Urinary bladder (tissue), 4 donors: ENCODE data around the gene PCYT1A. TPM values are rescaled to one million over a fixed set of nuclear protein-coding genes. Genes with fewer than 3 reads are reported as not detected.
A peak's percentile ranks its signal among the peaks of the same experiment; 100 is the strongest.
"Not testable (repeated sequence)": the region's sequence is repeated elsewhere in the genome, so short reads cannot be mapped to it uniquely, and the experiment has no call there.

Experiments used
- DNase-seq: peaks from one replicate; pipeline ENCODE4 v3.0.0-alpha.2; 2015; ENCODE audit errors: extremely low spot score
- H3K27ac ChIP-seq: one replicate; pipeline ENCODE4 v1.5.1; 2013; ENCODE audit warnings: low read depth, mild to moderate bottlenecking, moderate library complexity
- H3K36me3 ChIP-seq: one replicate; pipeline ENCODE4 v1.6.1; 2013; ENCODE audit warnings: mild to moderate bottlenecking, moderate library complexity; ENCODE audit not compliant: insufficient read depth
- H3K4me1 ChIP-seq: one replicate; pipeline ENCODE4 v1.6.1; 2013; ENCODE audit warnings: mild to moderate bottlenecking, moderate library complexity; ENCODE audit not compliant: insufficient read depth
- H3K4me3 ChIP-seq: one replicate; pipeline ENCODE4 v1.5.1; 2013; ENCODE audit warnings: low read depth, low read length
- WGBS: extraction: QIAGEN DNeasy Blood & Tissue Kit; methylation state at CpG from one replicate; pipeline ENCODE4 v1.1.7; 2013; 5-methylcytosine and 5-hydroxymethylcytosine counted together
- polyA plus RNA-seq: library from polyadenylated mRNA; stranded (reverse); fragments of 200-250 nt; gene quantifications from one replicate; pipeline ENCODE4 v1.2.3, GENCODE V29; 2013
- total RNA-seq: library from RNA; depleted of rRNA; stranded (reverse); fragments of >200 nt; gene quantifications from one replicate; pipeline ENCODE4 v1.2.3, GENCODE V29; 2014
- donor health status: healthy with polysubstance abuse.
- donor health status: healthy.

The PCYT1A gene
- total and polyA plus RNA-seq, 2 donors, result 33.2 to 43.0 TPM

DNA sequence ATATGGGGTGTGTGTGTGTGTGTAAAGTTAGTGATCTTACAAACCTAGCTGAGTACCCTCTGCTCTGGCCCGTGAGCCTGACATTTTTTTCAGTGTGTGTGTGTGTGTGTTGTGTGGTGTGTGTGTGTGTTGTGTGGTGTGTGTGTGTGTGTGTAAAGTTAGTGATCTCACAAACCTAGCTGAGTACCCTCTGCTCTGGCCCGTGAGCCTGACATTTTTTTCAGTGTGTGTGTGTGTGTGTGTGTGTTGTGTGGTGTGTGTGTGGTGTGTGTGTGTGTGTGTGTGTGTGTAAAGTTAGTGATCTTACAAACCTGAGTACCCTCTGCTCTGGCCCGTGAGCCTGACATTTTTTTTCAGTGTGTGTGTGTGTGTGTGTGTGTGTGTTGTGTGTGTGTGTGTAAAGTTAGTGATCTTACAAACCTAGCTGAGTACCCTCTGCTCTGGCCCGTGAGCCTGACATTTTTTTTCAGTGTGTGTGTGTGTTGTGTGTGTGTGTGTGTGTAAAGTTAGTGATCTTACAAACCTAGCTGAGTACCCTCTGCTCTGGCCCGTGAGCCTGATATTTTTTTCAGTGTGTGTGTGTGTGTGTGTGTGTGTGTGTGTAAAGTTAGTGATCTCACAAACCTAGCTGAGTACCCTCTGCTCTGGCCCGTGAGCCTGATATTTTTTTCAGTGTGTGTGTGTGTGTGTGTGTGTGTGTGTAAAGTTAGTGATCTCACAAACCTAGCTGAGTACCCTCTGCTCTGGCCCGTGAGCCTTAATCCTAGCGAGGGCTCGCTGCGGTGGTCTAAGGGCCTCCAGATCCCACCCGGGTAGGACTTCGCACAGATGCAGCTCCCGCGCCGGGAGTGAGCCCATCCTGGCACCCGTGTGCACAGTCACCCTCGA lies 29.5 kb upstream of the PCYT1A start:
- peak overlapping the region; percentile 86 for H3K27ac ChIP-seq
- H3K36me3 ChIP-seq, DNase-seq, H3K4me1 ChIP-seq: not testable (repeated sequence)
- 12% methylated on average over 17 of the region's 17 CpGs for WGBS
- H3K4me3 ChIP-seq, result peak overlapping the region; percentile 79

- Histone ChIP-seq H3K27ac (no peak overlapping the region), H3K4me1 (no peaks in the 10 kb centered on the region), H3K36me3 (no peaks in the 10 kb centered on the region), H3K4me3 (no peak overlapping the region)
- DNase-seq, result no peak
- 88% methylated on average over 1 of the region's 1 CpG for WGBS
Observed at GRCh38 chr3:196315821-196316220, 28.3 kb upstream of the PCYT1A start.

DNA sequence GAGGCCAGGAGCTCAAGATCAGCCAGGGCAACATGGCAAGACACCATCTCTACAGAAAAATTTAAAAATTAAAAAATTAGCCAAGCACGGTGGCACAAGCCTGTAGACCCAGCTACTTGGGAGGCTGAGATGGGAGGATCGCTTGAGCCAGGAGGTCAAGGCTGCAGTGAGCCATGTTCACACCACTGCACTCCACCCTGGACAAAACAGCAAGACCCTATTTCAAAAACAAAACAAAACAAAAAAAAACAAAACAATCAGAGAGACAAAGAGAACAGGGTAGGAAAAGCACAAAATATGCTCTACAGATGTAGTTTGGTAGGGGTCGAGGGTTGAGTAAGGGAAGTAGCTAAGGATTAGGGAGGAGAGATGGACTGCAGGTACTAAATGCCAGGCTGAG lies 27.1 kb upstream of the PCYT1A start:
- 96% methylated on average over 3 of the region's 3 CpGs for WGBS
- no peaks in the 10 kb centered on the region for H3K4me1 ChIP-seq
- no peaks in the 10 kb centered on the region for H3K36me3 ChIP-seq
- no peak for DNase-seq
- H3K27ac ChIP-seq, result no peak overlapping the region
- no peak overlapping the region for H3K4me3 ChIP-seq

GRCh38 chr3:196314086-196314485 lies 26.6 kb upstream of the PCYT1A start:
- not testable (repeated sequence) for H3K27ac ChIP-seq, H3K4me3 ChIP-seq, H3K4me1 ChIP-seq, DNase-seq, H3K36me3 ChIP-seq
- WGBS, result 86% methylated on average over 7 of the region's 7 CpGs

- DNase-seq, H3K4me3 ChIP-seq, H3K36me3 ChIP-seq, H3K27ac ChIP-seq, H3K4me1 ChIP-seq: not testable (repeated sequence)
- whole genome bisulfite sequencing, result 94% methylated on average over 8 of the region's 8 CpGs
Observed at GRCh38 chr3:196302960-196303359, 15.4 kb upstream of the PCYT1A start.

DNA sequence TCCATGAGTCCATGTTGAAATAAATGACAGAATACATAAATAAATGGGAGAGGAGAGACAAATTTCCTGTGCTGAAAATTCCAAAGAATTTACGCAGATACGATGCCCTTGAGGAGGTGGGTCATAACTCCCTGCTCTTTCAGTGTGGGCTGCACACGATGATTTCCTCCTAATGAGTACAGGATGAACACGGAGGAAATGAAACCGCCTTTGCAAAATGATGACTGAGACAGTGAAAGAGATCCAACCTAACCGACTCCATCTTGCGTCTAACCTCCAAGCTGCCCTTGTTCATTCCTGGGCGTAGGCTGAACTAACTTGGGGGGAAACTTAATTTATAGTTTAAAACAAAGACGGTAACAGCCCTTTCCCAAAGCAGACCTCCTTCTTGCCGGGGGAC lies 15.0 kb upstream of the PCYT1A start:
- not testable (repeated sequence) for H3K36me3 ChIP-seq, DNase-seq, H3K4me1 ChIP-seq, H3K27ac ChIP-seq, H3K4me3 ChIP-seq
- WGBS, result 83% methylated on average over 7 of the region's 10 CpGs

DNA sequence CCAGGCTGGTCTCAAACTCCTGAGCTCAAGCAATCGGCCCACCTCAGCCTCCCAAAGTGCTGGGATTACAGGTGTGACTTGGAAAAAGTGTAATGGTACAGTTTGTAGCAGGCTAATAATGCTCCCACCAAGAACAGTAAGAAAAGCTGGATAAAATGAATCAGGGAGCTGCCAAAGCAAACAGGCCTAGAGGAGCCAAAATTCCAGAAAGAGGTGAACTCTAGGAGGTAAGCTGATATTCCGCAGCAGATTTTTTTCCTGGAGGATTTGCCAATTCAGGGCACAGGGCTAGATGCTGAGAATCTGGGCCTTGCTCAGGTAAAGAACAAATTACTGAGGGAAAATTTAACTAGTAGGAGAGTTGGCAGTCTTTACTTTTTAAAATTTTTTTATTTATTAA lies 11.0 kb upstream of the PCYT1A start:
- no peaks in the 10 kb centered on the region for H3K4me1 ChIP-seq
- H3K27ac ChIP-seq, result no peak overlapping the region
- WGBS, result 98% methylated on average over 2 of the region's 2 CpGs
- no peak for DNase-seq
- H3K36me3 ChIP-seq, result peaks cover 2% of the 10 kb centered on the region
- no peak overlapping the region for H3K4me3 ChIP-seq

DNA sequence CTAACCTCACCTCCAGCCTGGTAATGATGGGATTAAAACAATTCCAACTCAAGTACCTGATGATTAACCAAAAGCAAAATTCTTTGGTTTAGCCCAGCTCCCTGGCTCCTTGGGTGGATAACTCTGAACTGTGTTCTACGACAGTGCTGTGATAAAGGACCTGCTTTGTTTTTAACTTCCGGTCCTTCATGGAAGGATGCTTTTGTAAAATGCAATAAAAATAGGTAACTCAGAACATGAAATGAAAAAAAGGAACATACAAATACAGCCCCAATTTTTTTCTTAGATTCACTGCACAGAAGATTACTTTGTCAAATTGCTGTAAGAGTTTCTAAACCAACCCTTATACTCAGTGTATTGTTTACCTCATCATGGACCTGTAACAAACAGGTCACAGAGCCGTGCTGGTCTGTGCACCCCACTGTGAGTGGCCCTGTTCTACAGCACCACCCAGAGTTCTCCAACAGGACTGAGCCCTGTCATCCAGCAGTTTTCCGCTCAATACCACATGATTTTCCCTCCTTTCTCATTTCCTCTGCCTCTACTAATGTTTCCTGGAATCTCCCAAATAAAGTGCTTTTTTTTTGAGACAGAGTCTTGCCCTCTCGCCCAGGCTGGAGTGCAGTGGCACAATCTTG lies 4.9 kb upstream of the PCYT1A start:
- no peaks in the 10 kb centered on the region for H3K36me3 ChIP-seq
- WGBS, result 84% methylated on average over 5 of the region's 5 CpGs

DNA sequence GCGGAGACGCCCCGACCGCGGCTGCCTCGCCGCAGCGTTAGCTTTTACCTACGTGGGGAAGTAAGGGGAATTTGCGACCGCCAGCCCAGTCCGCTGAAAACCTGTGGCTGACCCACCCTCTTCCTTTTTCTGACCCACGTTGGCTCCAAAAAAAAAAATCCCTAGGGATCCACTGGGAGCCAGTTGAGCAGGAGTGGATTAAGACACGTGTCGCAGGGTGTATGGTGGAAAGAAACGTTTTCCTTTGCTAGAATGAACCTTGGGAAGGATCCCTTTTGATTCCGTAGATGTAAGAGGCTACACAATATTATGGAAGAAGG lies 575 bp upstream of the PCYT1A start:
- no peak for DNase-seq
- Histone ChIP-seq H3K36me3 (no peaks in the 10 kb centered on the region), H3K4me1 (no peaks in the 10 kb centered on the region), H3K27ac (peak overlapping the region; percentile 94), H3K4me3 (peak overlapping the region; percentile 67)
- WGBS, result under 1% methylated on average over 17 of the region's 17 CpGs

More for the DNA sequence above, 4.9 kb upstream of the PCYT1A start:
- H3K4me1 ChIP-seq, result no peaks in the 10 kb centered on the region
- no peak overlapping the region for H3K4me3 ChIP-seq
- no peak for DNase-seq
- no peak overlapping the region for H3K27ac ChIP-seq

DNA sequence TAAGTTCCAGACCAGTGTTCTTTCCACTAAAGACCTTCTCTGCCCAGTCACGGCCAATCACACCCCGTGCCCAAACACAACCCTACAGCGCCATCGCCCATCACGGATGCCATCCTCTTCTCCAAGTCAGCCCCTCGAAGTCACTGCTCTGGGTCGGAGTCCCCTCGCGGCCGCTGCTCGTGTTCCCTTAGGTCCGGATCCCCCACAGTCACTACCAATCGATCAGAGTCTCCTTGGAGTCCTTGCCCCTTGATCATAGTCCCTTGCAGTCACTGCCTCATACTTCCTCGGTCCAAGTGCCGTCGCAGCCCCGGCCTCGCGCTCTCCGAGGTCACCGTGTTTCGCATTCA lies 461 bp downstream of the PCYT1A start:
- H3K4me1 ChIP-seq, result no peaks in the 10 kb centered on the region
- H3K27ac ChIP-seq, result peak overlapping the region; percentile 78
- no peak for DNase-seq
- under 1% methylated on average over 22 of the region's 22 CpGs for WGBS
- H3K36me3 ChIP-seq, result no peaks in the 10 kb centered on the region
- H3K4me3 ChIP-seq, result peak overlapping the region; percentile 67

- H3K4me3 ChIP-seq, result no peak overlapping the region
- no peak overlapping the region for H3K27ac ChIP-seq
- 51% methylated on average over 3 of the region's 3 CpGs for WGBS
- H3K4me1 ChIP-seq, result no peaks in the 10 kb centered on the region
- no peaks in the 10 kb centered on the region for H3K36me3 ChIP-seq
- DNase-seq, result no peak
Observed at GRCh38 chr3:196284396-196284795, 3.1 kb downstream of the PCYT1A start.

- Histone ChIP-seq H3K4me3 (no peak overlapping the region), H3K27ac (no peak overlapping the region), H3K4me1 (no peaks in the 10 kb centered on the region), H3K36me3 (no peaks in the 10 kb centered on the region)
- no peak for DNase-seq
- 71% methylated on average over 4 of the region's 4 CpGs for WGBS
Observed at GRCh38 chr3:196281962-196282361, 5.6 kb downstream of the PCYT1A start.

DNA sequence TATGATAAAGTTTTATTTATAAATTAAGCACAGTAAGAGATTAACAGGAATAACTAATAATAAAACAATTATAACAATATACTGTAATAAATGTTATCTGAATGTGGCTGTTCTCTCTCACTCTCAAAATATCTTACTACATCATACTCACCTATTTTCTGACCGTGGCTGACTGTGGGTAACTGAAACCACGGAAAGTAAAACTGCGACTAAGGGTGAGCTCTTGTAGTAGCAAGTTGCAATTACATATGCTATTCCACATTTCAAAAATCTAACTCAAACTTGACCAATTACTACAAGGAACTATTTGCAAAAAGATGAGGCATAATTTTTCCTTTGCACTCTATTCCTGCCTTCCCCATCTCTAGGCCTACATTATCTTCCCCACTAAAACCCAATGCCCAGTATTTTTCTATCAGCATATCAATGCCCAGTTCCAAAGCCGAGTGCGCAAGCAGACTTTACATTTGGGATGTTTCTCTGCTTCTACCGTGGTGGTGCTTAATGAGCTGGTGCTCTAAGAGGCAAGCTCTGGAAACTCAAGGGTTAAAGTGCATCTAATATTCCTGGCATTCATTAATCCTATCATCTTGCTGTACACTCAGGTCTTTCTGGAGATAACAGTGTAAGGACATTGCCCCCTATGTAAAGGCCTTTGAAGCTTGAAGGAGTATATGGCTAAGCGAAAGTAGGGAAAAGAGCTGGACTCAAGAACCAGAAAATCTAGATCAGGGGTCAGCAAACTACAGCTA lies 6.7 kb downstream of the PCYT1A start:
- no peak overlapping the region for H3K27ac ChIP-seq

DNA sequence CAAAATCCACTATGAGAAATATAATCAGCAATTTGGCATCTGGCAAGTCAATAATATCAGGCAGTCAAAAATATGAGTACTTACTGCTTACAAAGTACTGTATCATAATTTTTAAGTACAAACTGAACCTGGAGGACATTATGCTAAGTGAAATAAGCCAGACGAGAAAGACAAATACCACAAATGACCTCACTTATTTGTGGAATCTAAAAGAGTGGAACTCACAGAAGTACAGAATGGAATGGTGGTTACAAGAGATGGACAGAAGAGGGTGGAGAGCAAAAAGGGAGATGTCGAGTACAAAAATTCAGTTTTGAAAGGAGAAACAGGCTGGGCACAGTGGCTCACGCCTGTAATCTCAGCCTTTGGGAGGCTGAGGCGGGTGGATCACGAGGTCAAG lies 12.4 kb downstream of the PCYT1A start:
- WGBS, result 95% methylated on average over 5 of the region's 5 CpGs
- H3K27ac ChIP-seq, result no peak overlapping the region

More for the DNA sequence above, 6.7 kb downstream of the PCYT1A start:
- Histone ChIP-seq H3K36me3 (no peaks in the 10 kb centered on the region), H3K4me1 (no peaks in the 10 kb centered on the region), H3K4me3 (no peak overlapping the region)
- DNase-seq, result no peak
- 89% methylated on average over 7 of the region's 7 CpGs for WGBS

More for the DNA sequence above, 12.4 kb downstream of the PCYT1A start:
- no peaks in the 10 kb centered on the region for H3K36me3 ChIP-seq
- H3K4me3 ChIP-seq, result no peak overlapping the region
- H3K4me1 ChIP-seq, result no peaks in the 10 kb centered on the region
- DNase-seq, result no peak
